IPS DF 6.9 (cell line): ENCODE measurements around the gene SLC4A2.

Source experiments
- DNase-seq: peaks from one replicate; pipeline ENCODE4 v3.0.0-alpha.2; 2013; ENCODE audit warnings: low read depth, low spot score
- H3K27ac ChIP-seq: one replicate; pipeline ENCODE4 v1.5.1; 2013; ENCODE audit warnings: low read length, control low read depth
- H3K27me3 ChIP-seq: 2 replicates; pipeline ENCODE4 v1.6.1; 2013; ENCODE audit warnings: mild to moderate bottlenecking, low read length; ENCODE audit not compliant: control insufficient read depth, insufficient read depth
- H3K36me3 ChIP-seq: 2 replicates; pipeline ENCODE4 v1.6.1; 2013; ENCODE audit warnings: low read length; ENCODE audit not compliant: control insufficient read depth, insufficient read depth
- H3K4me1 ChIP-seq: 2 replicates; pipeline ENCODE4 v1.6.1; 2013; ENCODE audit warnings: low read length; ENCODE audit not compliant: control insufficient read depth, insufficient read depth
- H3K4me3 ChIP-seq: 2 replicates; pipeline ENCODE4 v1.5.1; 2013; ENCODE audit warnings: mild to moderate bottlenecking, low read length
- H3K9me3 ChIP-seq: 2 replicates; pipeline ENCODE4 v1.6.1; 2013; ENCODE audit warnings: low read length, inconsistent platforms; ENCODE audit not compliant: control insufficient read depth, insufficient read depth
- WGBS: extraction: QIAGEN DNeasy Blood & Tissue Kit; methylation state at CpG from one replicate; pipeline ENCODE4 v1.1.7; 2013; ENCODE audit warnings: mixed read lengths, missing lambda C conversion rate; ENCODE audit not compliant: insufficient read length, insufficient coverage; 5-methylcytosine and 5-hydroxymethylcytosine counted together

Gene SLC4A2

DNA sequence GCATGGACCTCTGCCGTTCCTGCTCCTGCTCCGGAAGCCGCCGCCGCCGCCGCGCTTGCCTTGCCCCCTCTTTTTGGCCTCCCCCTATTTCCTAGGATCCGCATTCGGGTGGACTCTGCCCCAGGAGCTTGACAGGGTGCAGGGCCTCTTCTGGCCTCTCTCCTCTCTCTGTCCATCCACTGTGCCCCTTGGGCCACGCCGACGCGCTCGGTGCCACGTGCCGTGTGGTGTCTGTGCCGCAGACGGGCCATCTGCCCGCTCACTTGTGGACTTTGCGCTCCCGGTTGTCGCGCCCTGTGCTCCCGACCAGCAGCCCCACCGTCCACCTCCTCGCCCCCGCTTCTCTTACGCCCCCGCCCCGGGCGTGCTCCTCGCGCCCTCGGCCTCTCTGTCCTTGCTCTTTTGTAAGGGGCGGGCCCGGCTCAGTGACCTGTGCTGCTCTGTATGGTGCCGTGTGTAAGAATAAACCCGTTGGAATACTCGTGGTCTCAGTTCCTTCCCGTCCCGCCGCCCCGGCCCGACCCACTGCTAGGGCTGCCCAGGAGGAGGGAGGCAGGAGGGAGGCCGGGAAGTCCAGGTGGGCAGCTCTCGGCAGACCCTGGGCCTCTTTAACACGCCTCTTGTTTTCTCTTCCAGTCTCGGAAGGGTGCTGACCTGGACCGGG is 63.9 kb downstream of the SLC4A2 start:
- WGBS, result no CpG with 5 or more reads among the region's 50 CpGs
- peaks cover 11% of the 10 kb centered on the region for H3K4me1 ChIP-seq
- DNase-seq, result no peak
- H3K27ac ChIP-seq, result no peak overlapping the region
- H3K4me3 ChIP-seq, result no peak overlapping the region
- no peaks in the 10 kb centered on the region for H3K27me3 ChIP-seq
- H3K36me3 ChIP-seq, result peaks cover 13% of the 10 kb centered on the region
- no peaks in the 10 kb centered on the region for H3K9me3 ChIP-seq

DNA sequence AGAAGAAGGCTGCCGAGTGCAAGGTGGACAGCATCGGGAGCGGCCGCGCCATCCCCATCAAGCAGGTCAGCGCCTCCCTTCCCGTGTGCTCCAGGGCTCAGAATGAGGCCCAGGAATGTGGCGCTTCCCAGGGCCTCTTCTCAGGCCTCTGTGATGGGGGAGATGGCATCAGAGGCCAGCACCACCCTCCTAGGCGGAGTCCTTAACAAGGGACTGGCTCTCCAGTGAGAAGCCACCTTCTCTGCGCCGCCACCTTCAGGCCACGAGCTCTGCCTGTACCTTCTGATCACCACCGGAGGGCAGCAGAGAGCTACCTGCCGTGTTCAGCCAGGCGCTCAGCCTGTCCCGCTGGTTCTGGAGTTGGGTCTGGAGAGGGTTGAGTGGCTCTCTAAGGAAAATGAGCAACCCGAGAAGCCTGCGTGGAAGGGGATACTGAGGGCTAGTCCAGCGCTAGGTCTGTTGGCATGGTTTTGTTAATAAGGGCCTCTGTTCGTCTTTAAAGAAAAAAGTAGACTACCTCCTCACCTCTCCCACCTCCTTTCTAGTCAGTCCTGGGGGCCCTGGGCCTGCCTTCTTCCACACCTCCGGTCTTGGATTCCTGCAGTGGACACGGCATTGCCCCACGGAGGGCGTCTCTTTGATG is 64.6 kb downstream of the SLC4A2 start:
- Histone ChIP-seq H3K27me3 (no peaks in the 10 kb centered on the region), H3K27ac (no peak overlapping the region), H3K9me3 (no peaks in the 10 kb centered on the region), H3K4me1 (peaks cover 11% of the 10 kb centered on the region), H3K4me3 (no peak overlapping the region), H3K36me3 (peaks cover 12% of the 10 kb centered on the region)
- no peak for DNase-seq
- whole genome bisulfite sequencing, result no CpG with 5 or more reads among the region's 24 CpGs

DNA sequence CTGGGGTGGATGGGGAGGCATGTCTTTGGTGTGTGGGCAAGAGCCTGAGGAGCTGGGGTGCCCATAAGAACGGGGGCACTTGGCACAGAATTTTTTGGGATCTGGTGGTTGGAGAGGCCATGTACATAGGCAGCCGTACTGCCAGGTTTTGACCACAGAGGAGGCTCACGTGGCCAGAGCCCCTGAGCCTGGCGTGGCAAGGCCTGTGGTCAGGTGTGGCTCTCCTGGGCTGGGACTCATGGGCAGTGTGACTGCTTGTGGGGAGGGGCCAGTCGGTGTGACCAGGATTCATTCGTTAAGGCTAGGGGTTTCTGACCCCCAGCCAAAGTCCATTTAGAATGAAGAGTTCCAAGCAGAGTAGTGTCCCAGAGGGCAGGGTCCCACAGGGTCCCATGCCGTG is 65.1 kb downstream of the SLC4A2 start:
- Histone ChIP-seq H3K4me1 (peaks cover 11% of the 10 kb centered on the region), H3K4me3 (no peak overlapping the region), H3K36me3 (peaks cover 9% of the 10 kb centered on the region), H3K27me3 (no peaks in the 10 kb centered on the region), H3K9me3 (no peaks in the 10 kb centered on the region), H3K27ac (no peak overlapping the region)
- no peak for DNase-seq
- no CpG with 5 or more reads among the region's 7 CpGs for WGBS

DNA sequence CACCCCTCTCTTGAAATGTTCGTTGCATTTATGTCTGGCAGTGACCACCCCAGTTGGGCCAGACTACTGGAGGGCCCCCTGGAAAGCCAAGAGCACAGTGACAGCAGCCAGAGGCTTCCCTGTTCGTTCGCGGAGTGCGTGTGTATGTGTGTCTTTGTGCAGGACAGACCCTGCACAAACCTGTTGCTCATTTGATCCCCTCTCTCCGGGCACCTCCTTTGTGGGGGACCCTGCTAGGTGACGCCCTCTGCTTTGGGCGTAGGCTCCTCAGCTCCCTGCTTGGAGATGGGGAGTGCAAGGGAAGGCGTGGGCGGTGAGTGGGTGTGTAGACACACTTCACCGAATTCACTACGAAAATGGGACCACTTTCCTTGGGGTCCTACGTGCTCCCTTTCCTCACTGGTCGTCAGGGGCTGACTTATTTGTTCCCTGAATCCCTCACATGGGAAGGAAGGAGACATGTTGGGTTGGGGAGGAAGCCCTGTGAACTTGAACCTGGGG is 65.6 kb downstream of the SLC4A2 start:
- Histone ChIP-seq H3K4me3 (peak overlapping the region; percentile 41; the same call in 1 of the 2 replicates), H3K4me1 (peaks cover 11% of the 10 kb centered on the region), H3K36me3 (peaks cover 9% of the 10 kb centered on the region), H3K27ac (no peak overlapping the region), H3K9me3 (no peaks in the 10 kb centered on the region), H3K27me3 (no peaks in the 10 kb centered on the region)
- no peak for DNase-seq
- WGBS, result no CpG with 5 or more reads among the region's 14 CpGs

DNA sequence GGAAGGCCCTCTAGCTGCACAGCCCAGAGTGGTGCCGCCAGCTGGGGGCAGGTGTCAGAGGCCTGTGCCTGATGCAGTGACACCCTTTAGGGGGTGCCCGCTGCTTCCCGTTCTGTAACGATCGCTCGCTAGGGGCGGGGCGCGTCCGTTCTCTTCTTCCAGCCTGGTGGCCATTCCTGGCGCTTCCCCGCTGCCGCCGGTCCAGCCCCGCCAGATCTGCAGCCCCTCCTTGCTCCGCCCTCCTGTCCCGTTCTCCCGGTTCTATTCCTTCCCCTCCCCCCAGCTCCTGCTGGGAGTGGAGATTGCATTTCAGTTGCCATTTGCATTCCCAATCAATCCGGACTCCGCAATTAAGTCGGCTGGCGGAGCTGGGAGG is 66.1 kb downstream of the SLC4A2 start:
- Histone ChIP-seq H3K4me3 (peak overlapping the region; percentile 41; the same call in 1 of the 2 replicates), H3K4me1 (peaks cover 11% of the 10 kb centered on the region), H3K27me3 (no peaks in the 10 kb centered on the region), H3K36me3 (peaks cover 9% of the 10 kb centered on the region), H3K27ac (no peak overlapping the region), H3K9me3 (no peaks in the 10 kb centered on the region)
- DNase-seq, result no peak
- WGBS, result no CpG with 5 or more reads among the region's 22 CpGs

DNA sequence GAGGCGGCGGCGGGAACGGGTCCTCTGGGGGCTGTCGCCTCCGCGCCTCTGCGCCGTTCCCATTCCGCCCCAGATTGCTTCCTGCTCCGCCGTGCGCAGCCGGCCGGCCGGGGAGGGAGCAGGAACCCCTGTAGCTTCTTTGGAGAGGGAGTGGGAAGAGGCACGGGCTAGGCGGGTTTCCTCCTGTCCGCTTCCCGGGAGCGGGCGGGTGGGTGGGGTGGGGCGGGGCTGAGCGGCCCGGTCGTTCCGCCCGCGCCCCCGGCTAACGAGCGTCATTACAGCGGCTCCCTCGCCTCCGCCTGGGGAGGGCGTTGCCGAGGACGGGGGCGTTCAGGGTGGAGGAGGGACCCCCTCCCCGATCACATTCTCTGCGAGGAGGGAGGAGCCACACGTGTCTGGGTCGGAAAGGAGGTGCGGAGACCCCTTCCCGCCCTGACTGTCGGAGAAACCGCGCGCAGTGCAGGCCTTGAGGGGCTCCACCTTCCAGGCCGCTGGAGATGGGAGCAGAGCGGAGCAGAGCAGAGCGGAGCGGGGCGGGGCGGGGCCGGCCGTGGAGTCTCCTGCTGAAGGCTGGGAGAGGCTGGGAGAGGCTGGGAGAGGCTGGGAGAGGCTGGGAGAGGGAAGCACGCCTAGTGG is 66.6 kb downstream of the SLC4A2 start:
- no CpG with 5 or more reads among the region's 58 CpGs for WGBS

More for the DNA sequence above, 66.6 kb downstream of the SLC4A2 start:
- peaks cover 5% of the 10 kb centered on the region for H3K36me3 ChIP-seq
- peak overlapping the region; percentile 41; the same call in 1 of the 2 replicates for H3K4me3 ChIP-seq
- no peaks in the 10 kb centered on the region for H3K9me3 ChIP-seq
- H3K27ac ChIP-seq, result no peak overlapping the region
- DNase-seq, result no peak
- H3K4me1 ChIP-seq, result peaks cover 11% of the 10 kb centered on the region
- H3K27me3 ChIP-seq, result no peaks in the 10 kb centered on the region
